ENCODE measurements around the gene VPS13A. TPM values are rescaled to one million over a fixed set of nuclear protein-coding genes. Genes with fewer than 3 reads are reported as not detected.
A peak's percentile ranks its signal among the peaks of the same experiment; 100 is the strongest.

The VPS13A gene
- polyA plus RNA-seq (ENCODE audit: insufficient read length in 4 of 4) = 10 to 100 TPM; 21.8 to 39.3 (median 33.0) TPM

DNA sequence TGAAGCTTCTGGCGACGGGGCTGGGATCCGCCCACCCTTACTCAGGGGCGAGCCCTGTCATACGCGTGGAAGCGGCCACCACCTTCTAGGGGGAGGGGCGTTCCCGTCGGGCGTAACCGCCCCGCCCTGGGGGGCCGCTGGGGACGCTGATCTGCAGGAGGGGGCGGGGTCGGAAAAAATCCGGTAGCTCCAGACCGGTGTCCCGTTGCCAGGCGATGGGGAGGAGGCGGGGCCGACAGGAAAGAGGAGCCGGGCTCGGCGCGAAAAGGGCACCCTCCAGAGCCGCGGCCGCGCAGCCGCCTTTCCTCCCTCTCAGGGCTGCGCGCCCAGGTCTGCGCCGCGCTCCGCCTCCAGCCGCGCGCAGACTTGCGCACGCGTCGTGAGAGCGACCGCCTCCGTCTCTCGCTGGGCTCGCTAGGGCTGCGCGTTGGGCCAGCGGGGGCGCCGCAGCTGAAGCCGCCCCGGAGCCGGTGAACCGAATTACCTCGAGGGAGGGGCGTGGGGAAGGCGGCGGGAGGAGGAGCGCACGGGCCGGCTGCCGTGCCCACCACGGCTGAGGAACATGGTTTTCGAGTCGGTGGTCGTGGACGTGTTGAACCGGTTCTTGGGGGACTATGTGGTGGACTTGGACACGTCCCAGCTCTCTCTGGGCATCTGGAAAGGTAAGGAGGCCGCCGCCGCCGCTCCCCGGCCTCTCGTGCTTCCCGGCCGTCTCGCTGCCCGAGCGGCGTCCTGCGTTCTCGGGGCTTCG, at the start of gene VPS13A:
Gene VPS13A (plus strand): TSS at position 392 of the 751 bp plus-strand sequence. CDS start 171 bp downstream, at position 563.
- peak; percentile 80 to 88 (median 86) for DNase-seq (ENCODE audit: low read depth in 4 of 4, low spot score in 3 of 4)

DNA sequence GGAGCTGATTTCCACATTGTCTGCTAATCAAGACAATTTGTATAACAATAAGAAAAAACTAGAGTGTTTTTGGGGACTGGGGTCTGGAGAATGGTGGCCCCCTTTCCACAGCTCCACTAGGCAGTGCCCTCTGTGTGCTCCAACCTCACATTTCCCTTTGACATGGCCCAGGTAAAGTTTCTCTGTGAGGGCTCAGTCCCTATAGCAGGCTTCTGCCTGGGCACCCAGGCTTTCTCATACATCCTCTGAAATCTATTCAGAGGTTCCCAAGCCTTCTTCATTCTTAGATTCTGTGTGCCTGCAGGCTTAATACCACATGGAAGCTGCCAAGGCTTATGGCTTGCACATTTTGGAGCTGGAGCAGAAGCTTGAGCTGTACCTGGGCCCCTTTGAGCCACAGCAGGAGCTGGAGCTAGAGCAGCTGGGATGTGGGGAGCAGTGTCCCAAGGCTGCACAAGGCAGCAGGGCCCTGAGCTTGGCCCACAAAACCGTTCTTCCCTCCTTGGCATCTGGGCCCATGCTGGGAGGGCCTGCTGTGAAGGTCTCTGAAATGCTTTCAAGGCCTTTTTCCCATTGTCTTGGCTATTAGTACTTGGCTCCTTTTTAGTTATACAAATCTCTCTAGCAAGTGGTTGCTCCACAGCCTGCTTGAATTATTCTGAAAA, 49.1 kb upstream of the VPS13A start:
- no peak for DNase-seq (ENCODE audit: low read depth in 4 of 4, low spot score in 3 of 4)

DNA sequence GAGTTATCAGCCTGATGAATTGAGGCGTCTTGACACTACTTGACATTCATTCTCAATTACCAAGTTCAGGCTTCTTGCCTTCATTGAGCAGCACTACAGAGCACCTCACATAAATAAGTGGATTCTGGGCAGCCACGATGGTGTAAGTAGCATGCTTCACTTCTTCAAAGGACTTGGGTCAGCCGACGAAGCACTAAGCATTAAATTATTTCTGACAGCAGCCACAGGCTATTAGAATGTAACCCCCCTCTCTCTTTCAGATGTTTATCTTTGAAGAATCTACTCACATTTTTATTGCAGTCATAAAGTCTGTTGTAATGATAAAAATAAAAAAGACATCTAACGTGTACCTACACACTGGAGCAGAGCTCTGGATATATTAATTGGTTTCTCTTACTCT, 45.9 kb upstream of the VPS13A start:
- peak in 1 of 4 donors; percentile 11 for DNase-seq (ENCODE audit: low read depth in 4 of 4, low spot score in 3 of 4)

DNA sequence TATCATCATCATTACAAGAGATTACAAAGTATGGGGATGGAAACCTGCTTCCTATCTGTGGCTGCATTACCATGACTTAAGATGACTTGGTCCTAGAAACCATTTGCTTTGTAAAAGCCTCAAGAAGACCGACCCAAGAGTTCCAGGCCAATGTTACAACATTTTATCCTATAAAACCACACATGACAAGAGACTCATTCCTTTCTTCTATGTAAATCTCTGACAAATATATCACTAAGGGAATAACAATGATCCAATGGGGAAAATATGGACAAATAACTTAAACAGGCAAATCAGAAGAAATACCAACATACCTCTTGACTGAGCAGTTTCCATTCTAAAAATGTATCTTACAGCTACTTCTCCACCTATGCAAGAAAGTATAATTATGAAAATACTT, 44.3 kb upstream of the VPS13A start:
- DNase-seq (ENCODE audit: low read depth in 4 of 4, low spot score in 3 of 4) = no peak

DNA sequence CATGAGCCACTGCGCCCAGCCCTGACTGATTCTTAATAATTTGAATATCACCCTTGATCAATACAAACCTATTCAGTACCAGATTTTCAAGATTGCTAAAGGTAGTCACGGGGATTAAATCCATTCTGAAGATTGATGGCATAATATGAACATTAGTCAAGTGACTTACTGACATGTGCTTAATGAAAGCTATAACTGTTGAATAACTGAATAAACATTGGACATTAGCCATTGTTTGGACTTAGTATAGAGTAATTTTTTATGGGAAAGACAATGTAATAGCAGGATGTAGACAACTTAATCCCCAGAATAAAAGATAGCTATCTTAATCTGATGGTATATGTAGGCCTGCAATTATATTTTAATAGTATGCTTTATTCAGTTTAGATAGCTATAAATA, 35.0 kb upstream of the VPS13A start:
- DNase-seq (ENCODE audit: low read depth in 4 of 4, low spot score in 3 of 4) = no peak

DNA sequence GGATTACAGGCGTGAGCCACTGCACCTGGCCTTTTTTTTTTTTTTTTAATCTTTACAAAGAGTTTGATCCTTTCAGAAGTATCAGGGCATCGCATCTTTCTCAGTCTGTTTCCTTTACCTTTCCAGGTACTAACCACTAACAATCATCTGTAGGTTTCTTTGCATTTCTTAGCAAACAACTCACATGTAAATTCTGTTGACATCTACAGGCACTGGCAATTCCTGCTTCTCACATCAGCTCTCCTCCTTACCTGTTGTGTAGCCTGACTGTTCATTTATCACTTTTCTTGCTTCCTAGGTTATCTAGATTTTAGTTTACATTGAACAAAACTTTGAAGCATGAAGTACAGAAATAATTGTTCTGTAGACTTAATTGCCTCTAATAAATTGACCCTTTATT, 27.5 kb upstream of the VPS13A start:
- no peak for DNase-seq (ENCODE audit: low read depth in 4 of 4, low spot score in 3 of 4)

DNA sequence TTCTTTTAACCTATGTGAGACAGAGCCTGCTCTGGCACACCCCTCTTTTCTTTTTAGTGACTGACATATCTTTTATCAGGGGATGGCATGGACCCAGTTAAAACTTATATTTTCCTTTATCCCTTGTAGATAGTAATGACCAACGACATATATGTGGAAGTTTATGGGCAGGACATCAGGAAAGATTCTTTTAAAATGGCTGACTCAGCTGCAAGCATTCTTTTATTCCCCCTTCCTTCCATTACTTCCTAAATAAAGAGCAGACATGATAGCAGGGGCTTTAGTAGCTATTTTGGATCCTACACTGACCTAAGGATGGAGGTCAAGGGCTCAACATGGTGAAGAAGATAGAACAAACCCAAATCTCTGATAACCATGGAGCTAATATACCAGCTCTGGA, 25.0 kb upstream of the VPS13A start:
- DNase-seq (ENCODE audit: low read depth in 4 of 4, low spot score in 3 of 4) = no peak

DNA sequence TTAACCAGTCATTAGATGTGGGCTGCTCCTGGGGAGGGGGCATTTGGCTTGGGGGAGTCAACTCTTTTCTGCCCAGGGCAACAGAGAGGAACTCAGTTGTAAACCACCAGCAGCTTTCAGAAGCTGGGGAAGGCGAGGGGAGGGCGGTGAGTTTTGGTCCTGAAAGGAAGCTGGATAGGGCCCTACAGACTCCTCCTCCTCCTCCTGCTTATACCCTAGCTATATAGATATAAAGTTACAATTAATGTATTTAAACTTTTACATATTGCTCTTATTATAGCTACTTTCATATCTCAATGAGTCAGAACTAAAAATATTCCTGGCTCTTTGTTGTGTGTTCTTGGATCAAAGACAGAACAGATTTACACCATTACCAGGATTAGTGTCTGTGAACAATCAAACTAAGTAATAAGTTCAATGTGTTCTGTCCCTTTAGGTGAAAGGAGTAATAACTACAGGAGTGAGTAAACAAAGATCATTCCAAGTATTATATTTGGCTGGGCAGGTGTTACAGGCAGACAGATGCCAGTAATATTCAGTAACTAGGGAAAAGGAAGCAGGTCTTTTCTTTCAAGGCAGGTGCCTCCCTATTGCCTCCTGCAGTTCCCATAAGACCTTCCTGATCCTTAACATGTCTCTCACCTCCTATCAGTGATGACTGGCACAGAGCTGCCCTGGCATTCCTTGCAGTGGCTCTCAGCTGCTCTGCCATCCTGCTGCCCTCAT, 20.5 kb upstream of the VPS13A start:
- DNase-seq (ENCODE audit: low read depth in 4 of 4, low spot score in 3 of 4) = no peak

DNA sequence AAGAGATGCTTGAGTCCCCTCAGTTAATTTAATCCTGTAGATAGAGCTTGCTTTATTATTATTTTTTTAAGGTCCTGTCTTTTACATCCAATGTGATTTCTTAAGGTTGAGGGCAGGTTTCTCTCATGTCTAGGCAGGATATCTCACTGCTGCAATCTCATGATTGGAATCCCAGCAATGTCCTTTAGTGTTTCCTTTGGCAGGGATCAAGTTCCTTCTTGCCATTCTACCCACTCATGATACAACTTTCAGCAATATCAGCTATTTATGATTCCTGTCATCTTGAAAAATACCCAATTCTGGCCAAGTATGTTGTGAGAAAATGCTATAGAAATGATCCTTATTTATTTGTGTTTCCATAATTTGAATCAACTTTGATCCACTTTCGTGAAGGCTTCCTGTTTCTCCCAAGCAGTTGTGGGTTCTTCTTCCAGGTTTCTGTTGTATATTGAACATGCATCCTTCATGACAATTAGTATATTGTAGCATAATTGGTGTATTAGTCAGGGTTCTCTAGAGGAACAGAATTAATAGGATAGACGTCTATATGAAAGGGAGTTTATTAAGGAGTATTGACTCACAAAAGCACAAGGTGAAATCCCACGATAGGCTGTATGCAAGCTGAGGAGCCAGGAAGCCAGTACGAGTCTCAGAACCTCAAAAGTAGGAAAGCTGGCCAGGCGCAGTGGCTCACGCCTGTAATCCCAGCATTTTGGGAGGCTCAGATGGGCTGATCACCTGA, 18.4 kb upstream of the VPS13A start:
- DNase-seq (ENCODE audit: low read depth in 4 of 4, low spot score in 3 of 4) = no peak

DNA sequence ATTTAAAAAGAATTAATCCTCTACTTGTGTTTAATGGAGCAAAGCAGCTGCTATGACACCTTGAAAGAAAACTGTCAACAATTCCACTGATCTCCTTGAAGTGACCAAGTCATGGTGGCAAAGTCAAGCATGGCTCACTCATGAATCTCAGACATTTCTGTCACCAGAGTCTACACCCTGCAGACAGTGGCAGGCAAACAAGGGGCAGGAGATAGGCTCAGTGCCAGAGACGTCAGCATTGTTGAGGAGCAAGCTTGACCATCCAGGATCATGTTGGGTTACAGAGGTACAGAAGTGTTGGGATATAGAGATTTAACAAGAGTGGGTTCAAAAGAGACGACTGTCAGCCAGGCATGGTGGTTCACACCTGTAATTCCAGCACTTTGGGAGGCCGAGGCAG, 16.1 kb upstream of the VPS13A start:
- no peak for DNase-seq (ENCODE audit: low read depth in 4 of 4, low spot score in 3 of 4)

DNA sequence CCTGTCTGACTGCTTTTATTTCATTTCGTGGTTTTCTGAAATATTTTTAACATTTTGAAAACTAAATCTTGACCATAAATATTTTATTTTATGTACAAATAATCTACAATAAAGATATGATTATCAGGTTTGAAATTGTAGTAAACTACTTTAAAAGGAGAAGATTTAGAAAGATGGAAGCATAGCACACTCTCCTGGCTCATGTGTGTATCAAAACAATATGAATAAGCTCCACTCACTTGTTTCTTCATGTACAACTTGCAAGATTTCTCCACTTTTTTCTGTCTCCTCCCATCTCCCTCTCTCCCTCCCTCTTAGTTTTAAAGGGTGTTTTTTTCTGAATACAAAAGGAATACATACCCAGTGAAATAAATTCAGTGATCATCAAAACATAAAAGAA, 15.4 kb upstream of the VPS13A start:
- no peak for DNase-seq (ENCODE audit: low read depth in 4 of 4, low spot score in 3 of 4)

DNA sequence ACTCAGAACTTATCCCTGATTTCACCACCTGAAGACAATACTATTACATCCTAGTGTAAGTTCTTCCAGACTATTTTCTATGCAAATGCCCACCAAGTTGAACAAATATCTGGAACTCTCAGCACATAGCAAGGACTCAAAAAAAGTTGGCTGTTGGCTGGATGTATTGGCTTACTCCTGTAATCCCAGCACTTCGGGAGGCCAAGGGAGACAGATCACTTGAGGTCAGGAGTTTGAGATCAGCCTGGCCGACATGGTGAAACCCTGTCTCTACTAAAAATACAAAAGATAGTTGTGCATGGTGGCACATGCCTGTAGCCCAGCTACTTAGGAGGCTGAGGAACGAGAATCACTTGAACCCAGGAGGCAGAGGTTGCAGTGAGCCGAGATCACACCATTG, 15.0 kb upstream of the VPS13A start:
- DNase-seq (ENCODE audit: low read depth in 4 of 4, low spot score in 3 of 4) = no peak

DNA sequence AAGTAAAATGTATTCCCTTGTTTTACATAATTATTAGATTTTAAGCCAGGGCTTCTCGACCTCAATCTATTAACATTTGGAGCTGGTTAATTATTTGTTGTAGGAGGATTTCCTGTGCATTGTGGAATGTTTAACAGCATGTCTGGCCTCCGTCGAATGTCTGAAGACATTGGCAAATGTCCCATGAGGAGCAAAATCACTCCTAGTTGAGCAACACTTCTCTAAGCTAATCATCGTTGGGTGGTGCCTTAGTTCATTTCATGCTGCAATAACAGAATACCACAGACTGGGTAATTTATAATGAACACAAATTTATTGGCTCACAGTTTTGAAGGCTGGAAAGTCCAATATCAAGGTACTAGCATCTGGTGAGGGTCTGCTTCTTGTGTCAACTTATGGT, 13.4 kb upstream of the VPS13A start:
- DNase-seq (ENCODE audit: low read depth in 4 of 4, low spot score in 3 of 4) = no peak

DNA sequence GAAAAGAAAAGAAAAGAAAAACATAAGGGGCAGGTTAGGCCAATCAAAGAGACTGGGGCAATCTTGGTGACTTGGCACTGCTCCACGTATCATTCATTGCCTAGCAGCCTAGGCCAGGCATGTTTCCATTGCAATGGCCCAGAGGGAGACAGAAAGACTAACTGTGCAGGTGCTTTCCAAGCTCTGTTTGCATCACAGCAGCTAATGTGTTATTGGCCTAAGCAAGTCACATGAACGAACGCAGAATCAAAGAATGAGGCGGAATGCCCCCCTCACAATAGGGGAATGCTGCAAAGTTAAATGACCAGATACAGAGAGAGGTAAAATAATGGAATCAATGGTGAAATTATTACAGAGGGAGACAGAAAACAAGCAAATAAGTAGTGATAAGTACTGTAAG, 11.1 kb upstream of the VPS13A start:
- no peak for DNase-seq (ENCODE audit: low read depth in 4 of 4, low spot score in 3 of 4)

DNA sequence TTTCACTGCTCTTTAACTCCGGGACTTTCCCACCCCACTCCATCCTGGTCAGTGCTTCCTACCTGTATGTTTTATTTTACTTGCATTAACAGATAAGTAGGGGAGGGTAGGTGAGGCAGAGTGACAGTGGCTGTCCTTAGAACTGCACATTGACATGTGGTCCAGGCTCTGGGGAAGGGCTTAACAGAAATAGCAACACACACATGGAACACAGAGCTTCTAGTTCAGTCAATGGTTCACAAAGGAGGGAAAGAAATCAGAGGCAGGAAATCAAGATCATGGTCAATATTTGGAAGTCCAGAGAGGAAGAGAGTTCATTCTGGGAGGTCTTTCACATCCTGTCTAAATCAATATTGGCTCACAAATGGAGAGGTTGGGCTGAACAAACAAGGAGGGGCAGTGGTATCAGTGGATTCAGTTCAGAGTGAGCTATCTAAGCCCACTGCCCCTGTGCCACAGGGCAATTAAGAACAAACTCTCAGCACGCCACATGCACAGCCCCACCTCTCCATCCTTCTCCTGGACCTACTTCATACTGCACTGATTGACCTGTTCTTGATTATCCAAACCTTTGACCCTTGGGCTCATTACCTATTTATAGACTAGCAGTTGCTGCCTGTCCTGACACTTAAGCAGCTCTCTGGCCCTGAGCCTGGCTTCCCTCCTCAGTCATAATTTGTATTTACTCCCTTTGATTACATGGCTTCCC, 6.2 kb upstream of the VPS13A start:
- no peak for DNase-seq (ENCODE audit: low read depth in 4 of 4, low spot score in 3 of 4)

DNA sequence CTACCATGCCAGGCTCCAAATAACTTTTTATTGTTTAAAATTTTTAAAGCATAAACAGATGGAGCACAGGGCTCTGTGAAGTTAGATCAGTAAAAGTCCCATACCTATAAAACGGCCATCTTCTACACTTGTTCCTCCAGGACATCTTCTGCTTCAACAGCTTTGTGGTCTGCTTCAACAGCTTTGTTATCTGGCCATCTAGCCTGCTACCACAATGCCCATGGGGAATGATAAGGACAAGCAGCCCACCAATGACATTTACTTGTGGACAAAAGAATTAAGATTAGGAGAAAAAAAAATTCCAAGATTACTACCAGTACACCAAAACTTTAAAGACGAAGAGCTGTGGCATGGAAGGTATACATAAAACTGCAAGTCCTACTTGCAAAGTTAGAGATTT, 2.2 kb upstream of the VPS13A start:
- no peak for DNase-seq (ENCODE audit: low read depth in 4 of 4, low spot score in 3 of 4)

DNA sequence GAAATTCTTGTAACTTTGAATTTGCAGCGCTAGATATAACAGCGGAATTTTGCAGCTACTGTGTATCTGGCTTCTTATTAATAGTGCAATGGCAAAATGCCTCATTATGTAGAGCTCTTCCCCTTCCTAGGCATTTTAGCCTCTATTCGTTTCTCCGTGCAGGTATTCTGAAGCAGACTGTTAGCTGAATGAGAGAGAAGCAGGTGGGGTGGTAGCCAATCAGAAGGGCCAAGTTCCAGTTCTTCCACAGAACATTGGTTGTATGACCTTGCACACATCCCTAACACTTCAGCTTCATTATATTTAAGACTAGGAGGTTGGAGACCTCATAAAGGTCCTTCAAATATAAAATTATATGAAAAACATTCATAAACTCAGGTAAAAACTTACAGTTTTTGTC, 1.2 kb upstream of the VPS13A start:
- no peak for DNase-seq (ENCODE audit: low read depth in 4 of 4, low spot score in 3 of 4)

DNA sequence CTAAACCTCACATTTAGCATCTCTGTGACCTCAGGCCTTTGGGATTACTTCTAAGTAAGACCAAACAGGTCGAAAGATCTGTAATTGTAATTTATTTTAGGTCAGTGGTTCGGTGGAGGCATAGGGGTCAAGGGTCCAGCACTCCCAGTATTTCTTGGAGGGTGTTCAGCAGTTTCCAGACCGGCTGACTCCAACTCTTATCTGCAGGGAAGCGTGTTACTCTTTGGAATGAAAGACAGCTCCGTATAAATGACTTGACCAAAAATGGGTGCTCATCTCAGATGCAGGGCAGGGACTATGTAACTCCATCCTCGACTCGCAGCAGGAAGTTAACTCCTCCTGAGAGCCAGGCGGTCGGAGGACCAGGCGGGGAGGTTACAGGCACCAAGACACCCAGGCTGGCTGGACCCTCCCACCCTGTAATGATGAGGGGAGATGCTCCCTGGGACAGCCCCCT, 620 bp upstream of the VPS13A start:
- peak in 1 of 4 donors; percentile 8 for DNase-seq (ENCODE audit: low read depth in 4 of 4, low spot score in 3 of 4)

DNA sequence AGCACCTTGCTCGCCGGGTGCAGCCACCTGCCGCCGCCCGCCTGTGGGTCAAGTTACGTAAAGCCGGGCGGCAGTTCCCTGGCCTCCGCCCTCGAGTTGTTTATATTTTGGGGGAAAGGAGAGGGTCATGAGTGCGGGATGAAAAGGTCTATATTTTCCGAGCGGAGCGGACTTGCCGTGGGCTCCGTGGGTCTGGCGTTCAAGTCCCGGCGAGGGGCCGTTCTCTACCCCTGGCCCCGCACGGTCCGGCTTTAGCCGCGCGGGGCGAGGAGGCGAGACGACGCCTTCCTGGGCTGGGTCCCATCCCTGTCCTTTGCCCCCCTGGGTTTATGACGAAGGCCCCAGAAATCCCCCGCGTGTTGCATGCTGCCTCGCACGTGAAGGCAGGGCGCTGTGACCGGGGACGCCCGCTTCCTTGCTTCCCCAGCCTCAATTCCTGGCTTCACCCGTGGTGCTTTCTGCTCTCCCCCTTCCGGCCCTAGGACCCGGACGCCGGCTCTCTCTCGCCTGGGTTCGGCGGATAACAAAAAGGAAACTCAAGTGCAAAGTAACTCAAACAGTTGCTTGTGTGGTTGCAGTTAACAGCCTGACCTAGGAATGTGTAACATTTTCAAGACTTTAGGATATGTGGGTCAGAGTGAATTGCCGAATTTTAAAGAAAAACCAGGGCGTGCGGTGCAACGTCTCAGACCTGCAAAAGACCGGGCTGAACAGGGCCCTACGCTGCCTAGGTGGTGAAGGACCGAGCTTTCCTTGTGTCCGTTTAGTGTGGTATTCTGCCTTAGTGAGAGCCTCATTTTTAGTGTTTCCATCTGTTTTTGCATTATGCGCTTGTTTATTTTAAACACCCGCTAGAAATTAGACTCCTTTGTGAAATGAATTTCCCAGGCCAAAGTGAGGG, 810 bp downstream of the VPS13A start:
- DNase-seq (ENCODE audit: low read depth in 4 of 4, low spot score in 3 of 4) = peak in 2 of 4 donors; percentile 16 to 27

Data from left renal pelvis (tissue), 4 donors.